Measurements from ENCODE around the gene DGCR6L.
"Not testable (repeated sequence)": the region's sequence is repeated elsewhere in the genome, so short reads cannot be mapped to it uniquely, and the experiment has no call there.

Gene DGCR6L

DNA sequence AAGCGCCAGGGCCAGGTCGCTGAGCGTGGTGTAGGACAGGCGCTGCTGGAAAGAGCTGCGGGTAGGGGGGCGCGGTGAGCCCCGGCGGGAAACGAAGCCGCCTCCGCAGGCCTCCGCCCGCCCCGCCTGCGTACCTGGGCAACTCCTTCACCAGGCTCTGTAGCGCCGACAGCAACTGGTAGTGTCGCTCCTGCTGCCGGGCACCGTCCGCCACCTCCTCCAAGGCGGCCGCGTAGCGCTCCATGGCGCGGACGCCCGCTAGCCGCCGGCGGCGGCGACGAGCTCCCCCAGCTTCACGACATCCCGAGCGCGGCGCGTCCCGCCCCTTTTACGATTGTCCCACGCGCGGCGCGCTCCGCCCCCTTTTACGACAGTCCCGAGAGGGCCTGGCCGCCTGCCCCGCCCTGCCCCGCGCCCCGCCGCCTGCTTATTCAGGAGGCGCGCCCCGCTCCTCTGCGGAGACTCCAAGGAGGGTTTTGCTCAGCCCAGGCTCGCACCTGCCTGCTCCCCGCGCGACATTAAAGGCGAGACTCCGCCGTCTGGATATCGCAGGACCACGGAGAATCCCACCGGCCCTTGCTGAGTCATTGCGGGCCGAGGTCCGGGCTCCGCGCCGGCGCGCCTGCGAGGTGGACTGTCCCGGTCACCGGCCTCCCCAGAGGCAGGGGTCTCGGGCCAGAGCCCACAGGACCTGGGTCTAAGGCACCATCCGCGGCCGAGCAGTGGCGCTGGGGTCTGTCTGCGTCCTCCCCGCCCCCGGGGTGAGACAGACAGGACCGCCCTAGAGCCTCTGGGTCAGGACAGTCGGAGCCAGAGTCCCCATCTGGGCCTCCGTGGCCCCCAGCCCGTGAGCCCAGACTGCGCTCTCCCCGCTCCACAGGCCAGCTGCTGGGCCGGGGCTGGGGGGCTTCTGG is at the start of gene DGCR6L:
Gene DGCR6L, minus strand, starts transcription at position 316 of the 914 bp plus-strand sequence. Its CDS starts 72 bp downstream, at position 244.
- Histone ChIP-seq H3K27me3 (ENCODE audit: control insufficient read depth, low read length) (no peaks in the 10 kb centered on the region), H3K4me2 (ENCODE audit: low read length) (peak within 1 kb of the TSS; percentile 67), H3K4me3 (ENCODE audit: low read length) (peak within 1 kb of the TSS; percentile 88), H3K36me3 (ENCODE audit: control insufficient read depth, low read length) (no peaks in the 10 kb centered on the region), H3K27ac (ENCODE audit: low read depth, low read length) (no peak within 1 kb of the TSS), H3K79me2 (ENCODE audit: control insufficient read depth, low read length) (peaks cover 6% of the 10 kb centered on the region), H4K20me1 (ENCODE audit: control insufficient read depth, insufficient read depth, low read depth, low read length) (no peaks in the 10 kb centered on the region), H3K9me2 (replicated peaks; ENCODE audit: control insufficient read depth, low read length) (no peaks in the 10 kb centered on the region), H3K4me1 (ENCODE audit: control insufficient read depth, low read length) (peaks cover 18% of the 10 kb centered on the region), H3K9me3 (ENCODE audit: control insufficient read depth, insufficient read depth, low read length) (no peaks in the 10 kb centered on the region), H3F3A (ENCODE audit: control insufficient read depth, insufficient read depth) (no peaks in the 10 kb centered on the region)
- TF ChIP-seq EZH2phosphoT487 (IDR thresholded peaks at IDR 0.05; ENCODE audit: borderline replicate concordance, low read length), result no peak
- TF ChIP-seq, protein P1, sequence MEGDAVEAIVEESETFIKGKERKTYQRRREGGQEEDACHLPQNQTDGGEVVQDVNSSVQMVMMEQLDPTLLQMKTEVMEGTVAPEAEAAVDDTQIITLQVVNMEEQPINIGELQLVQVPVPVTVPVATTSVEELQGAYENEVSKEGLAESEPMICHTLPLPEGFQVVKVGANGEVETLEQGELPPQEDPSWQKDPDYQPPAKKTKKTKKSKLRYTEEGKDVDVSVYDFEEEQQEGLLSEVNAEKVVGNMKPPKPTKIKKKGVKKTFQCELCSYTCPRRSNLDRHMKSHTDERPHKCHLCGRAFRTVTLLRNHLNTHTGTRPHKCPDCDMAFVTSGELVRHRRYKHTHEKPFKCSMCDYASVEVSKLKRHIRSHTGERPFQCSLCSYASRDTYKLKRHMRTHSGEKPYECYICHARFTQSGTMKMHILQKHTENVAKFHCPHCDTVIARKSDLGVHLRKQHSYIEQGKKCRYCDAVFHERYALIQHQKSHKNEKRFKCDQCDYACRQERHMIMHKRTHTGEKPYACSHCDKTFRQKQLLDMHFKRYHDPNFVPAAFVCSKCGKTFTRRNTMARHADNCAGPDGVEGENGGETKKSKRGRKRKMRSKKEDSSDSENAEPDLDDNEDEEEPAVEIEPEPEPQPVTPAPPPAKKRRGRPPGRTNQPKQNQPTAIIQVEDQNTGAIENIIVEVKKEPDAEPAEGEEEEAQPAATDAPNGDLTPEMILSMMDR (IDR thresholded peaks at IDR 0.05; ENCODE audit: low read depth, low read length, poor library complexity, severe bottlenecking), result no peak

DNA sequence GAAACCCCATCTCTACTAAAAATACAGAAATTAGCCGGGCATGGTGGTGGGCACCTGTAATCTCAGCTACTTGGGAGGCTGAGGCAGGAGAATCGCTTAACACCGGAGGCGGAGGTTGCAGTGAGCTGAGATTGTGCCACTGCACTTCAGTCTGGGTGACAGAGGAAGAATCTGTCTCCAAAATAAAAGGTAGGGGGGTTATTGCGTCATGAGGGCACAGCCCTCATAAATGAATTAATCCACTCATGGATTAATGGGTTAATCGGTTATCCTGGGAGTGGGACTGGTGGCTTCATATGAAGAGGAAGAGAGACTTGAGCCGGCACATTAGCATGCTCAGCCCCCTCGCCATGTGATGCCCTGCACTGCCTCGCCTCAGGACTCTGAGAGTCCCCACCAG is 49.0 kb upstream of the DGCR6L start:
- H3K4me3 ChIP-seq (ENCODE audit: low read length); H3K9me2 ChIP-seq (replicated peaks; ENCODE audit: control insufficient read depth, low read length); H3K27ac ChIP-seq (ENCODE audit: low read depth, low read length); H3K27me3 ChIP-seq (ENCODE audit: control insufficient read depth, low read length); H3K4me1 ChIP-seq (ENCODE audit: control insufficient read depth, low read length); H3K79me2 ChIP-seq (ENCODE audit: control insufficient read depth, low read length); H3K36me3 ChIP-seq (ENCODE audit: control insufficient read depth, low read length); H3K4me2 ChIP-seq (ENCODE audit: low read length); H4K20me1 ChIP-seq (ENCODE audit: control insufficient read depth, insufficient read depth, low read depth, low read length); H3K9me3 ChIP-seq (ENCODE audit: control insufficient read depth, insufficient read depth, low read length); H3F3A ChIP-seq (ENCODE audit: control insufficient read depth, insufficient read depth): not testable (repeated sequence)

DNA sequence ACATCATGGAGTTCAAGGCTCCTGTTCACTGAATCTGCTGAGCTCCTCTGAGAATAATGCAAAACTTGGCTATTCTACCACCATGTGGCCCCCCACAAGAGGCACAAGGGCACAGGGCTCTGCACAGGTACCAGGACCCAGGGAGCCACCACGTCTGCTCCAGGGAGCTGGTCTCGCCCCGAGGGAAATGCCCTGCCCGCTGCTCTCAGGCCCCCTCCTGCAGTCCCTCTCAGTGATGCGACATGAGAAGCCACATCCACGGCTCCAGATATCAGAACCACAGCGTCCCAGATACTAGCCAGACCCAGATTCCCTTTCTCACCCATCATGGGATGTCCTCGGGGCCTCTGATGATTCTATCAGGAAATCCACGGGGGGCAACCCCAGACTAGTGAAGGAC is 47.0 kb upstream of the DGCR6L start:
- H3K4me2 ChIP-seq (ENCODE audit: low read length); H3F3A ChIP-seq (ENCODE audit: control insufficient read depth, insufficient read depth); H3K4me3 ChIP-seq (ENCODE audit: low read length); H4K20me1 ChIP-seq (ENCODE audit: control insufficient read depth, insufficient read depth, low read depth, low read length); H3K9me3 ChIP-seq (ENCODE audit: control insufficient read depth, insufficient read depth, low read length); H3K27ac ChIP-seq (ENCODE audit: low read depth, low read length); H3K9me2 ChIP-seq (replicated peaks; ENCODE audit: control insufficient read depth, low read length); H3K36me3 ChIP-seq (ENCODE audit: control insufficient read depth, low read length); H3K27me3 ChIP-seq (ENCODE audit: control insufficient read depth, low read length); H3K79me2 ChIP-seq (ENCODE audit: control insufficient read depth, low read length); H3K4me1 ChIP-seq (ENCODE audit: control insufficient read depth, low read length): not testable (repeated sequence)

DNA sequence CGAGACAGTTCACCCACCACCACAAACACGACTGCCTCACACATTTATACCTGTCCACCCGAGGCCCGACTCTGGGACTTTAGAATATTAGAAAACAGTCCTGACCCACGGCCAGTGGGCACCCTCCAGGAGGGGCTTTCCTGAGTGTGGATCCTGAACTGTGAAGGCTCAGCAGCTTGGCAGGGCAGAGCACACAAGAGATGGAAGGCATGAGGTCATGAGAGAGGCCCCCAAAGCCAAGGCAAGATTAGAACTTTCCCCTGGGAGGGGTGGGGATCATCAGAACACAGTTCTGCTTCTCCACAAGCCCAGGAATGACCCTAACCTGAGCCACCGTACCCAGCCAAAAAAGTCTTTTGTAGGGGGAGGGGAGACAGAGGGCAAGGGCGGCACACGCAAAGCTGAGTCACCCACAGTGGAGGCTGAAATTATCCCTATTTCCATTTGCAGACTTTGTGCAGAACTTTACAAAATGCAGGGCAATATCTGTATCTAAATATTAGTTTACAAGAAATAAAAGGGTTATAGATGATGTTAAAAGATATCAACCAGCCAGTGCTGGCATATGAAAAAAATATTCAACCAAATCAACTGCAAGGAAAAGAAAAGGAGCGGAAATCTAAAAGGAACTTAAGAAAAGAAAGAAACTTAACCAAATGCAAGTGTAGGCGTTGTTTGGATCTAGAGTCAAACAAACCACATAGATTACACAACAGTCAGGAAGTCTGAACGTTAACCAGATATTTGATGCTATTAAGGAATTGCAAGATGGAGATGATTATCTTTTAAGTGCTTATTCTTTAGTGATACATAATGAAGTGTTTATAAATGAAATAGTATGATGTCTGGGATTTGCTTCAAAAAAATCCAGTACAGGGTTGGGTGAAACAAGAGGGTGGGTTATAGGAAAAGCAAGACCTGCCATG is 44.7 kb upstream of the DGCR6L start:
- not testable (repeated sequence) for H3K27me3 ChIP-seq (ENCODE audit: control insufficient read depth, low read length); H3K36me3 ChIP-seq (ENCODE audit: control insufficient read depth, low read length); H4K20me1 ChIP-seq (ENCODE audit: control insufficient read depth, insufficient read depth, low read depth, low read length); H3K9me2 ChIP-seq (replicated peaks; ENCODE audit: control insufficient read depth, low read length); H3K27ac ChIP-seq (ENCODE audit: low read depth, low read length); H3K4me2 ChIP-seq (ENCODE audit: low read length); H3K79me2 ChIP-seq (ENCODE audit: control insufficient read depth, low read length); H3K4me1 ChIP-seq (ENCODE audit: control insufficient read depth, low read length); H3K9me3 ChIP-seq (ENCODE audit: control insufficient read depth, insufficient read depth, low read length); H3K4me3 ChIP-seq (ENCODE audit: low read length); H3F3A ChIP-seq (ENCODE audit: control insufficient read depth, insufficient read depth)

DNA sequence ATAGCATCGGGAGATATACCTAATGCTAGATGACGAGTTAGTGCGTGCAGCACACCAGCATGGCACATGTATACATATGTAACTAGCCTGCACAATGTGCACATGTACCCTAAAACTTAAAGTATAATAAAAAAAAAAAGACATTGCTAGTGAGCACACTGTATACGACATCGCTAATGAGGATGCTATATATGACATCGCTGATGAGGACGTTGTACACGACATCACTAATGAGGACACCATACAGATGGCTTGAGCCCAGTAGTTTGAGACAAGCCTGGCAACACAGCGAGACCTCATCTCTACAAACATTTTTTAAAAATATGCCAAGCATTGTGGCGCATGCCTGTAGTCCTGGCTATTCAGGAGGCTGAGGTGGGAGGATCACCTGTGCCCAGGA is 42.5 kb upstream of the DGCR6L start:
- not testable (repeated sequence) for H3K27ac ChIP-seq (ENCODE audit: low read depth, low read length); H3F3A ChIP-seq (ENCODE audit: control insufficient read depth, insufficient read depth); H3K4me2 ChIP-seq (ENCODE audit: low read length)

DNA sequence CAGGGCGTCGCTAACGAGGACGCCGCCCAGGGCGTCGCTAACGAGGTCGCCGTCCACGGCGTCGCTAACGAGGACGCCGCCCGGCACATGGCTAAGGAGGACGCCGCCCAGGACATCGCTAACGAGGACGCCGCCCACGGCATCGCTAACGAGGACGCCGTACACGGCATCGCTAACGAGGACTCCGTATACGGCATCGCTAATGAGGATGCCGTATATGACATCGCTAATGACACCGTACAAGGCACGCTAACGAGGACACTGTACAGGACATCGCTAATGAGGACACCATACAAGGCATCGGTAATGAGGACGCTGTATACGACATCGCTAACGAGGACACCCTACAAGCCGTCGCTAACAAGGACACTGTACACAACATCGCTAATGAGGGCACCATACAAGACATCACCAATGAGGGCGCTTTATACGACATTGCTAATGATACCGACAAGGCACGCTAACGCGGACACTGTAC is 41.9 kb upstream of the DGCR6L start:
- H3F3A ChIP-seq (ENCODE audit: control insufficient read depth, insufficient read depth); H4K20me1 ChIP-seq (ENCODE audit: control insufficient read depth, insufficient read depth, low read depth, low read length); H3K9me2 ChIP-seq (replicated peaks; ENCODE audit: control insufficient read depth, low read length); H3K4me1 ChIP-seq (ENCODE audit: control insufficient read depth, low read length); H3K36me3 ChIP-seq (ENCODE audit: control insufficient read depth, low read length); H3K79me2 ChIP-seq (ENCODE audit: control insufficient read depth, low read length); H3K4me2 ChIP-seq (ENCODE audit: low read length); H3K9me3 ChIP-seq (ENCODE audit: control insufficient read depth, insufficient read depth, low read length); H3K27ac ChIP-seq (ENCODE audit: low read depth, low read length); H3K27me3 ChIP-seq (ENCODE audit: control insufficient read depth, low read length); H3K4me3 ChIP-seq (ENCODE audit: low read length): not testable (repeated sequence)

More for the DNA sequence above, 42.5 kb upstream of the DGCR6L start:
- H4K20me1 ChIP-seq (ENCODE audit: control insufficient read depth, insufficient read depth, low read depth, low read length); H3K9me2 ChIP-seq (replicated peaks; ENCODE audit: control insufficient read depth, low read length); H3K27me3 ChIP-seq (ENCODE audit: control insufficient read depth, low read length); H3K4me3 ChIP-seq (ENCODE audit: low read length); H3K36me3 ChIP-seq (ENCODE audit: control insufficient read depth, low read length); H3K9me3 ChIP-seq (ENCODE audit: control insufficient read depth, insufficient read depth, low read length); H3K79me2 ChIP-seq (ENCODE audit: control insufficient read depth, low read length); H3K4me1 ChIP-seq (ENCODE audit: control insufficient read depth, low read length): not testable (repeated sequence)

Measured in DOHH2 (cell line).